Glutamatergic neuron (in vitro differentiated cells): ENCODE measurements around the gene GLUD1. TPM values are rescaled to one million over a fixed set of nuclear protein-coding genes. Genes with fewer than 3 reads are reported as not detected.
"Not testable (repeated sequence)": the region's sequence is repeated elsewhere in the genome, so short reads cannot be mapped to it uniquely, and the experiment has no call there.

Experiments used
- DNase-seq: peaks from one replicate; pipeline ENCODE4 v3.0.0; 2022
- H3K27ac Mint-ChIP-seq: one replicate; pipeline ENCODE4 v1.8.0; 2020; ENCODE audit warnings: mild to moderate bottlenecking, mixed read lengths, inconsistent platforms; ENCODE audit not compliant: unreplicated experiment
- H3K27me3 Mint-ChIP-seq: one replicate; pipeline ENCODE4 v1.8.0; 2020; ENCODE audit warnings: mild to moderate bottlenecking, moderate library complexity, mixed read lengths, inconsistent platforms; ENCODE audit not compliant: unreplicated experiment
- H3K36me3 Mint-ChIP-seq: one replicate; pipeline ENCODE4 v1.8.0; 2020; ENCODE audit warnings: mild to moderate bottlenecking, mixed read lengths, inconsistent platforms; ENCODE audit not compliant: unreplicated experiment
- H3K4me1 Mint-ChIP-seq: one replicate; pipeline ENCODE4 v1.8.0; 2020; ENCODE audit warnings: mild to moderate bottlenecking, low read depth, mixed read lengths, inconsistent platforms; ENCODE audit not compliant: unreplicated experiment
- H3K4me3 Mint-ChIP-seq: one replicate; pipeline ENCODE4 v1.8.0; 2020; ENCODE audit warnings: mild to moderate bottlenecking, mixed read lengths, inconsistent platforms; ENCODE audit not compliant: unreplicated experiment
- H3K9me3 Mint-ChIP-seq: one replicate; pipeline ENCODE4 v1.8.0; 2020; ENCODE audit warnings: mild to moderate bottlenecking, moderate library complexity, mixed read lengths, inconsistent platforms; ENCODE audit not compliant: unreplicated experiment
- total RNA-seq: library from RNA; stranded (reverse); fragmentation: NEBNext Ultra II Directional; extraction: Animal tissue kit (Norgen Biotek cat#: 25700); gene quantifications from one replicate; pipeline ENCODE4 v1.2.1, GENCODE V29; 2021; ENCODE audit not compliant: unreplicated experiment
- TF ChIP-seq, protein P1 (sequence below): fragments of 200-600 bp; sonication (generic); IDR thresholded peaks from one replicate; pipeline ENCODE4 v1.5.0; 2021; ENCODE audit not compliant: partially characterized antibody, unreplicated experiment

Gene GLUD1
- total RNA-seq, 1 donor from 2014 or later = 73.1 TPM

DNA sequence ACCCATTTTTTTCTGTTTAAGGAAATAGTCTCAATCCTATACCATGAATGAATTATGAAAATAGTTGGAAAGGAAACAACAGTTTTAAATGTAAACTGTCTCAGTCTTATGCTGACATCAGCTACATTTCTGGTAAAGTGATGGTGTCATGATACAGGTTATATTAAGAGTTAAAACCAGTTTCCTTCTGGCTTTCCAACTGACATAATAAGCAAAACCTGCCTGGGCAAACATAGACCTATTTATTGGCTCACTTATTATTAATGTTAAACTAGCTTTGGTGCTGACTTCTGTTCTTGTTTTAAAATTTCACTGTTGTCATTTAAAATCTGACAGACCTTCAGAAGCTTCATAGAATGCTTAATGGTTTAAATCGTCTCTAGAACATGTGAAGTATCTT is 24.4 kb upstream of the GLUD1 start:
- not testable (repeated sequence) for H3K27ac Mint-ChIP-seq, H3K4me3 Mint-ChIP-seq, H3K36me3 Mint-ChIP-seq, H3K4me1 Mint-ChIP-seq, DNase-seq, H3K27me3 Mint-ChIP-seq, H3K9me3 Mint-ChIP-seq

DNA sequence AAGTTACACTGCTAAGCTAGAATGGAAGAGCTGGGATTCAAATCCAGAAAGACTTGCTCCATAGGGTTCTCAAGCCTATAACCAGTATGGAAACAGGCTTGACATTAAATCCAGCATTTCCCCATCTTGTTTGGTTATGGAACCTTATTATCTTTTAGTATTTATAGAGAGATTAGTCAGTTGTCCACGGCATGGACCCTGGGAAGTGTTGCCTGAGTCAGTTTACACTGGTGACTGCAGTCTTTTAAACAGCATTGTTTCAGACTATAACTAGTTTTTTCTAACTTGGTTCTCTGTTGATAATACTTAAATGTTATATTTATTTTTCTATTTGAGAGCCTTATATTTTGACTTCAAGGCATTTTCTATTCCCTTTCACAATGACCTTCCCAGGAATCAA is 23.5 kb upstream of the GLUD1 start:
- H3K9me3 Mint-ChIP-seq, H3K27ac Mint-ChIP-seq, H3K27me3 Mint-ChIP-seq: not testable (repeated sequence)

DNA sequence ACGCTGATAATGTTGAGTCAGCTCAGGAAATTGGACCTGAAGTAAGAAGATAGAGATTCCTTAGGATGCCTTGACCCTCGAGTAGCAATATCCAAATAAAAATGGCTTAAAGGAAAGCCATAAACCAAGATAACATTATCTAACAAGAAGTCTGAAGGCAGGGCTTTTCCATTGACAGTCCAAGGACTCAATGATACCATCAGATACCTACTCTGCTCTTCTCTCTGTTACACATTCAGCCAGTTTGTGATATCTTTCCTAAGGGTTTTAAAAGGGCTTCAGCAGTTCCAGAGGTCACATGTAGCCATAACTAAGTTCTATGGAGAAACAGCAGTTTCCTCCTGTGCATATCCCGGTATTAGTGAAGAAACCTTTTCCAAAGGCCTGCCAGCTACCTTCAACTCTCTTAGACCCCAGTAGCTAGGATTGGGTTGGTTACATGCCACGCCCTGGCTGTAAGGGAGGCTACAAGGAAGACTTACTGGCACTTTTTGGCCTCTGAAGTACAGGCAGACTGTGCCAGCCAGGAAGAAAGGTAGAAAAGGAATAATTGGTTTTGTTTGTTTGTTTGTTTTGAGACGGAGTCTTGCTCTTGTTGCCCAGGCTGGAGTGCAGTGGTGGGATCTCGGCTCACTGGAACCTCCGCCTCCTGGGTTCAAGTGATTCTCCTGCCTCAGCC is 10.9 kb upstream of the GLUD1 start:
- DNase-seq = no peak
- no peaks in the 10 kb centered on the region for H3K9me3 Mint-ChIP-seq
- no peaks in the 10 kb centered on the region for H3K27me3 Mint-ChIP-seq
- TF ChIP-seq, protein P1, sequence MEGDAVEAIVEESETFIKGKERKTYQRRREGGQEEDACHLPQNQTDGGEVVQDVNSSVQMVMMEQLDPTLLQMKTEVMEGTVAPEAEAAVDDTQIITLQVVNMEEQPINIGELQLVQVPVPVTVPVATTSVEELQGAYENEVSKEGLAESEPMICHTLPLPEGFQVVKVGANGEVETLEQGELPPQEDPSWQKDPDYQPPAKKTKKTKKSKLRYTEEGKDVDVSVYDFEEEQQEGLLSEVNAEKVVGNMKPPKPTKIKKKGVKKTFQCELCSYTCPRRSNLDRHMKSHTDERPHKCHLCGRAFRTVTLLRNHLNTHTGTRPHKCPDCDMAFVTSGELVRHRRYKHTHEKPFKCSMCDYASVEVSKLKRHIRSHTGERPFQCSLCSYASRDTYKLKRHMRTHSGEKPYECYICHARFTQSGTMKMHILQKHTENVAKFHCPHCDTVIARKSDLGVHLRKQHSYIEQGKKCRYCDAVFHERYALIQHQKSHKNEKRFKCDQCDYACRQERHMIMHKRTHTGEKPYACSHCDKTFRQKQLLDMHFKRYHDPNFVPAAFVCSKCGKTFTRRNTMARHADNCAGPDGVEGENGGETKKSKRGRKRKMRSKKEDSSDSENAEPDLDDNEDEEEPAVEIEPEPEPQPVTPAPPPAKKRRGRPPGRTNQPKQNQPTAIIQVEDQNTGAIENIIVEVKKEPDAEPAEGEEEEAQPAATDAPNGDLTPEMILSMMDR = no peak
- no peak overlapping the region for H3K4me3 Mint-ChIP-seq
- no peak overlapping the region for H3K27ac Mint-ChIP-seq
- no peaks in the 10 kb centered on the region for H3K4me1 Mint-ChIP-seq
- no peaks in the 10 kb centered on the region for H3K36me3 Mint-ChIP-seq

More for the DNA sequence above, 23.5 kb upstream of the GLUD1 start:
- not testable (repeated sequence) for H3K36me3 Mint-ChIP-seq, DNase-seq, H3K4me3 Mint-ChIP-seq, H3K4me1 Mint-ChIP-seq

DNA sequence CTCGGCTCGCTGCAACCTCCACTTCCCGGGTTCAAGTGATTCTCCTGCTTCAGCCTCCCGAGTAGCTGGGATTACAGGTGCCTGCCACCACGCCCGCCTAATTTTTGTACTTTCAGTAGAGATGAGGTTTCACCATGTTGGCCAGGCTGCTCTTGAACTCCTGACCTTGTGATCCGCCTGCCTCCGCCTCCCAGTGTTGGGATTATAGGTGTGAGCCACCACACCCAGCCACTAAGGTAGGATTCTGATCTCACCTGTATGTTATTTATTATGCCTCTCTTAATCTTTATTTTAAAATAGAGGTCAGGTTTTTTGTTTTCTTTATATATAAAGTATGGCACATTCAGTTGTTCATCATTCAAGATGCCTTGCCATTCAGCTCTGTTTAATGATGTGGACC is 10.1 kb upstream of the GLUD1 start:
- not testable (repeated sequence) for H3K4me3 Mint-ChIP-seq, DNase-seq, H3K9me3 Mint-ChIP-seq, H3K36me3 Mint-ChIP-seq, H3K4me1 Mint-ChIP-seq, H3K27ac Mint-ChIP-seq, H3K27me3 Mint-ChIP-seq

DNA sequence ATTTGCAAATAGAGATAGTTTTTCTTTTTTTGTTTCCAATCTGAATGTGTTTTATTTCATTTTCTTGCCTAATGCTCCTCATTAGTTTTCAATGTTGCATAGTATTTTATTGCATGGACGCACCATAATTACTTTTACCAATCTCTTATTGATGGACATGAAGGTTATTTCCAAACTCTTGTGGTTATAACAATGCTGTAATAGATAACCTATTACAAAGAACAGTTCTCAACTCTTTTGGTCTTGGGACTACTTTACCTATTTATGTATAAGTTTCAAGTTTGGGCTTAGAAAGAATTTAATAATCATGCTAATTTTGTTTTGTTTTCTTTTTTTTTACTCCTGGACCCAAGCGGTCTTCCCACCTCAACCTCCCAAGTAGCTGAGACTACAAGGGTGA is 7.4 kb upstream of the GLUD1 start:
- Mint-ChIP-seq H3K9me3 (no peaks in the 10 kb centered on the region), H3K27me3 (no peaks in the 10 kb centered on the region), H3K27ac (no peak overlapping the region), H3K4me3 (no peak overlapping the region), H3K36me3 (no peaks in the 10 kb centered on the region), H3K4me1 (no peaks in the 10 kb centered on the region)
- TF ChIP-seq, protein P1 = no peak
- DNase-seq = no peak

DNA sequence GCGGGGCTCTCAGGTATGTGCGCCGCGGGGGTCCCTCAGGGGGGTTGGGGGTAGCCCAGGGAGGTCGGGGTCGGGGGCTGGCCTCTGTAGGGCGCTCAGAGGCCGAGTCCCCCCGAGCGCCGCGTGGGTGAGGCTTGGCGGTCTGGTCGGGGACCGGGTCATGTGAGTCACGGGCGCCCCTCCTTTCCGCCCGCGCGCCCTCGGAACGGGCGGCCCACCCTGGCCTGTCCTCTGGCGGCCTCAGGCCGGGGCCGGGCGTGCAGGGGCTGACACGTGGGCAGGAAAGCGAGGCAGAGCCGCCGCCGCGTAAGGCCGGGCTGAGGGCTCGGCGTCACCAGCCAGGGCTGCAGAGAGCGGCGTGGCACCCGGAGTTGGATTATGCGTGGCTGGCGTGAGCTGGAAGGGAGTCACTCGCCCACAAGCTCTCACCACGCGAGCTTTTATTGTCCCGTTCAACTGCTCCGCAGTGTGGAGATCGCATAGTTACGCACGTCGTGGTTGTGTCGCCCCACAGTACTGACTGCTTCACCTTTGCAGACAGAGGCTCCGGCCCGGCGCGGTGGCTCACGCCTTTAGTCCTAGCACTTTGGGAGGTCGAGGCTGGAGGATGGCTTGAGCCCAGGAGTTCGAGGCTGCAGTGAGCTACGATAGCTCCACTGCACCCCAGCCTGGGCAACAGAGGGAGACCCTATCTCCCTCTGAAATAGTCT is 748 bp upstream of the GLUD1 start:
- H3K27ac Mint-ChIP-seq = peak overlapping the region; percentile 43
- TF ChIP-seq, protein P1 = no peak
- H3K4me3 Mint-ChIP-seq = peak overlapping the region; percentile 88
- H3K9me3 Mint-ChIP-seq = peaks cover 3% of the 10 kb centered on the region
- H3K4me1 Mint-ChIP-seq = peaks cover 17% of the 10 kb centered on the region
- no peaks in the 10 kb centered on the region for H3K36me3 Mint-ChIP-seq
- DNase-seq = peak; percentile 78
- peaks cover 8% of the 10 kb centered on the region for H3K27me3 Mint-ChIP-seq
